GM13976 (cell line): Measurements from ENCODE around the gene VPS37C.

Source experiments
- DNase-seq: peaks from one replicate; pipeline ENCODE4 v3.0.0; 2012; ENCODE audit warnings: low spot score
- in situ Hi-C: fragments of 300-500 bp; cut with MboI; formaldehyde crosslinking; loops from one replicate; pipeline ENCODE4 v1.12.0; 2022; ENCODE audit warnings: low sequenced_read_pairs, mixed read lengths, inconsistent platforms; ENCODE audit not compliant: unreplicated experiment
- TF ChIP-seq, protein P1 (sequence below): IDR thresholded peaks from 2 replicates; pipeline ENCODE4 v1.5.1; 2012; ENCODE audit warnings: borderline replicate concordance, mild to moderate bottlenecking; ENCODE audit not compliant: insufficient read depth; ENCODE audit errors: extremely low read depth, missing control alignments, control extremely low read depth

VPS37C gene

DNA sequence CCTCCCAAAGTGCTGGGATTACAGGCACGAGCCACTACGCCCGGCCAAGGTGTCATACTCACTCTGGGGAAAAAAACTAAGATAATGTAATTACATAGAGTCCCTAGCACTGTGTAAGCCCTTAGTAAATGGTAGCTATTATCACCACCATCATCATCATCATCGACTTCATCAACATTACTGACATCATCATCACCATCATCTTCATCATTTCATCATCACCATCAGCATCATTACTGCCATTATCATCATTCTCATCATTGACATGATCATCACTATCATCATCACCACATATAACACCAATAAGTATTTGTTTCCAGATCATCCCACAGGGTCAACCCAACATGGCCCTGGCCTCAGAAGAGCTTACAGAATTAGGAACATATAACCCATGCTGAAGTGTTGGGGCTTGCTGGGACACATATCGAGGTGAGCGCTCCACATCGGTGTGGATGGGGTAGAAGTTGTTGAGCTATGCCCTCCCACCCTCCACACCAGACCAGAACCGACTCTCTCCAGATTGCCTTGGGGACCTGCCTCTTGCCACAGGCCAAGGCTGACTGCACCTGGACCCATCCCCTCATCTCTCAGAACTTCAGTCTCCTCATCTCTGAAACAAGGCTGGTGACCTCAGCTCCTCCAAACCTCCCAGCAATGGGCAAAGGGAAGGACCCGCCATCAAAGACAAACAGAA lies 73.7 kb downstream of the VPS37C start:
- in situ Hi-C loops: no loop called here
- no peak for DNase-seq
- TF ChIP-seq, protein P1, sequence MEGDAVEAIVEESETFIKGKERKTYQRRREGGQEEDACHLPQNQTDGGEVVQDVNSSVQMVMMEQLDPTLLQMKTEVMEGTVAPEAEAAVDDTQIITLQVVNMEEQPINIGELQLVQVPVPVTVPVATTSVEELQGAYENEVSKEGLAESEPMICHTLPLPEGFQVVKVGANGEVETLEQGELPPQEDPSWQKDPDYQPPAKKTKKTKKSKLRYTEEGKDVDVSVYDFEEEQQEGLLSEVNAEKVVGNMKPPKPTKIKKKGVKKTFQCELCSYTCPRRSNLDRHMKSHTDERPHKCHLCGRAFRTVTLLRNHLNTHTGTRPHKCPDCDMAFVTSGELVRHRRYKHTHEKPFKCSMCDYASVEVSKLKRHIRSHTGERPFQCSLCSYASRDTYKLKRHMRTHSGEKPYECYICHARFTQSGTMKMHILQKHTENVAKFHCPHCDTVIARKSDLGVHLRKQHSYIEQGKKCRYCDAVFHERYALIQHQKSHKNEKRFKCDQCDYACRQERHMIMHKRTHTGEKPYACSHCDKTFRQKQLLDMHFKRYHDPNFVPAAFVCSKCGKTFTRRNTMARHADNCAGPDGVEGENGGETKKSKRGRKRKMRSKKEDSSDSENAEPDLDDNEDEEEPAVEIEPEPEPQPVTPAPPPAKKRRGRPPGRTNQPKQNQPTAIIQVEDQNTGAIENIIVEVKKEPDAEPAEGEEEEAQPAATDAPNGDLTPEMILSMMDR: no peak

DNA sequence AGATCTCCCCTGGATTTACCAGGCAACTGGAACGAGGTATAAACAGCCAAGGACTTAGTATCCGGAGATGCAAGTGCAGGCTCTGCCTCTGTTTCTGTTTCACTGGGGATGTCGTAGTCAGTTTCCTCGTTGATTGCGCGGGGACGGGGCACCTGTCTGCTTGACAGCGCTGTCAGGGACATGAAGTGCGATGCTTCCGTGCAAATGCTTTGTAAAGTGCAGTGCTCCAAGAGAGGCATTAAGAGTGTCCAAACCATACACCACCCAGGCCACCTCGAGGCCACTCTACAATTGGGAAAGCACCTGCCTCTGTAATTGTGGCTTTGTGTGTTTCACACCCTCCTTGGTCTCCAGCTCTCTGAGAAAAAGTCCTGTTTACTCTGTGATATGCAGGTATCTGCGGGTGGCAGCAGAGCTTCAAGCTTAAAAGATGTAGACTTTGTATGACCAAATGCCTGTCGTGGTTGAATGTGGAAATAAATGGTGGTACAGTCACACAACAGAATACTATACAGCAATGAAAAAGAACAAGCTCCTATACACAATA lies 77.6 kb downstream of the VPS37C start:
- in situ Hi-C loops: no loop called here
- TF ChIP-seq, protein P1: peak; percentile 7
- peak; percentile 66 for DNase-seq

DNA sequence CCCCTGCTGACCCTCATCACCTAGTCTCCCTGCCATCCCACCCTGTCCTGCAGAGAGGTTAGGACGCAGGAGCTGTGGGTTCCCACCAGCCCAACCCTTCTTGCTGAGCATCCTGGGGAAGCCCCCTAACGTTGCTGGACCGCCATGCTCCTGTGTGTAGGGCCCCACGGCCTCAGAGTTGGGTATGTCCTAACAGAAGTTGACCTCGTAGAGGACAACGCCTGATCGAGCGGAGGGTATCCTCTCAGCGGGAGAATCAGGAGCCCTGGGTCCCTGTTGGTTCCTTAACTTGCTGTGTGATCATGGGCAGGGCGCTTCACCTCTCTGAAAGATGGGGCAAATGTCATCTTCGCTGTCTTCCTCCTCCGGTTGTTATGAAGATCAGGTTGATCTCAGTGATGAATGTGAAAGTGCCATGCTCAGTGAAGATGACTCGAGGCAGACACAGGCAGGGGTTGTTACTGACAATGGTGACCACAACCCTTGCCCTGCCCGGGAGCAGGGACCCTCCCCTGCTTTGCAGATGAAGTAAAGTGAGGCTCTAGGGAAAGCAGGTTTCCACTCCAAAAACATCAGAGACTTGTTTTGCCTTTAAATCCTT lies 78.2 kb downstream of the VPS37C start:
- TF ChIP-seq, protein P1: no peak
- DNase-seq: peak; percentile 22
- in situ Hi-C loops: no loop called here

DNA sequence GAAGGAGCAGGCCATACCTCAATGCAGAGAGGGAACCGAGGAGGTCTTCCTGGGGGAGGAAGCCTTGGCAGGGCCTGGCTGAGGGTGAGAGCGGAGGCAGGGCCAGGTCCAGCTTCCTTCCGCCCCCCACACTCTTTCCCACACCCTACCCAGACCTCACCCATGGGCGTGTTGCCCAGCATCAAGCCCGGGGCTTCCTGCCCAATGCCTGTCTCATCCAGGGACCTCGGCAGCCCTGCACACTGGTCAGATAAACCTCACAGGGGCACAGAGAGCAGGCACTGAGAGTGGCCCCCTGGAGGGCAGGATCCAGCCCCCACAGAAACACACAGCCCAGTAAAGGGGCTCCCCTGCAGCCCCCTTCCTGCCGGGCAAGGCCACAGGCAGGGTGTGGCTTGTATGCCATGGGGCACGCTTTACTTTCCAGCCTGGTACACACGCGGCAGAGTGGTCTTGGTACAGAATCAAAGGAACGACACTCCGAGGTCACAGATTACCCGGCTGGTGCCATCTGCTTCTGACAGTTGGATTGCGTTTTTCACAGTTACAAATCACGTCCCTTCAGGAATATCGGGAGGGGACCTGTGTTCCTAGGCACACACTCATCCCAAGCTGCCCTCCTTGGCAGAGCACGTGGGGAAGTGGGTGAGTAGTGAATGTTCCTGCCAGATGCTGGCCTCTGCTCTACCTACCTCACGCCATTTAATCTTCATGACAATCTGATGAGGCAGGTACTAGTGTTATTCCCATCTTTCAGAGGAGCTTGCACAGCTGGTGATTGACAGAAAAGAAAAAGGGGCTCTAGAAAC lies 79.0 kb downstream of the VPS37C start:
- in situ Hi-C loops: no loop called here
- TF ChIP-seq, protein P1: no peak
- no peak for DNase-seq

DNA sequence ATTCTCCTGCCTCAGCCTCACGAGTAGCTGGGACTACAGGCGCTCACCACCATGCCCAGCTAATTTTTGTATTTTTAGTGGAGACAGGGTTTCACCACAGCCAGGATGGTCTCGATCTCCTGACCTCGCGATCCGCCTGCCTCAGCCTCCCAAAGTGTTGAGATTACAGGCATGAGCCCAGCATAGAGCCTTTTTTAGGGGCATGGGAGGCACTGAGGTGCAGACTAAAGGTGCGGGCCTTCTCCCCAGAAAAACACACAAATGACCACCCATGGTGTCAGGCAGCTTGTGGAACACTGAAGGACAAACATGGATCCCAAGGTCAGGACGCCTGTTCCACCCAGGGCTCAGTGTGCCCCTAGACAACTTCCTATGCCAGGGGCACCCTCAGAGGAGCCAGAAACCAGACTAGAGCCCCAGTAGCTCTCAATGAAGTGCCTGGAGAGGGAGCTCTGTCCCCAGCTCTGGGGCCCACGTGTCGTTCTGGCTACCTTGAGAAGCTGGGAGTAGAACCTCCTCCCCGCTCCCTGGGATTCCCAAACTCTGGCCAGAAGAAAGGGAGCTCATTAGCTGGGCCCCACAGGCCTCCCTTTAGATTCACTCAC lies 80.1 kb downstream of the VPS37C start:
- DNase-seq: no peak
- in situ Hi-C loops: no loop called here
- TF ChIP-seq, protein P1: no peak

DNA sequence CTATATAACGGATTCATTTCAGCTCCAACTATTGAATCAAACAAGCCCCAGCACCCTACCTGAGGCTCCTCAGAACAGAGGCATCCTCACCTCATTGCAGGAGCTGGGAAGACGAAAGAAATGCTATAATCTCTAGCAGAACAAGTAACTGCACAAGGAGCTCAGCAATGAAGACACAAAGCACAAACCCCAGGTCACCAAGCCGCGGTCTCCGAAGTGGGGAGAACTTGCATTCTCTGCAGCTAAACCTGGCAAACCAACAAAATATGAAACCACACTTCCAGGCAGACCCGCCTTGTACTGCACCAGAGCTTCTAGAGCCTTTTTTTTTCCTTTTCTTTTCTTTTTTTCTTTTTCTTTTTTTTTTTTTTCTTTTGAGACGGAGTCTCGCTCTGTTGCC lies 80.7 kb downstream of the VPS37C start:
- DNase-seq: no peak
- TF ChIP-seq, protein P1: no peak
- in situ Hi-C loops: no loop called here
